HG02678 (cell line): ENCODE measurements around the gene BIRC7.

ENCODE experiments used
- ATAC-seq: cut with Tn5 transposase; IDR thresholded peaks from one replicate; pipeline ENCODE4 v1.9.1; 2021; ENCODE audit warnings: mild to moderate bottlenecking, moderate library complexity; ENCODE audit not compliant: unreplicated experiment

Gene BIRC7

DNA sequence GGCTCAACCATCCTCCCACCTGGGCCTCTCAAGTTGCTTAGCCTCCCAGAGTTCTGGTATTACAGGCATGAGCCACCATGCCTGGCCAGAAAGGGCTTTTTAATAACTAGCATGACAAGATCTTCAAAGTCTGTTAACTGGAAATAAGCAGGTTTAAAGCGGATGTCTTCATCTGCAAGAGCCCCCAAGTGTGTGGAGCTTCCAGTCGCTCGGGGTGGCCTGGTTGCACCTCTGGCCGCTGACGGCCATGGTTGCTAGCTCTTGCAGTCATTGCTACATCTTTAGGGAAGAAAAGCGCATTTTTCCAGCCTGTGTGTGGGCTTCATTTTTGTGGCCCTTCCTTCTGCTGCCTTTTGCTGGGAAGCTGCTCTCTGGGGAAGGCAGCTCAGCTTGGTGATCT is 44.7 kb downstream of the BIRC7 start:
- no peak for ATAC-seq

DNA sequence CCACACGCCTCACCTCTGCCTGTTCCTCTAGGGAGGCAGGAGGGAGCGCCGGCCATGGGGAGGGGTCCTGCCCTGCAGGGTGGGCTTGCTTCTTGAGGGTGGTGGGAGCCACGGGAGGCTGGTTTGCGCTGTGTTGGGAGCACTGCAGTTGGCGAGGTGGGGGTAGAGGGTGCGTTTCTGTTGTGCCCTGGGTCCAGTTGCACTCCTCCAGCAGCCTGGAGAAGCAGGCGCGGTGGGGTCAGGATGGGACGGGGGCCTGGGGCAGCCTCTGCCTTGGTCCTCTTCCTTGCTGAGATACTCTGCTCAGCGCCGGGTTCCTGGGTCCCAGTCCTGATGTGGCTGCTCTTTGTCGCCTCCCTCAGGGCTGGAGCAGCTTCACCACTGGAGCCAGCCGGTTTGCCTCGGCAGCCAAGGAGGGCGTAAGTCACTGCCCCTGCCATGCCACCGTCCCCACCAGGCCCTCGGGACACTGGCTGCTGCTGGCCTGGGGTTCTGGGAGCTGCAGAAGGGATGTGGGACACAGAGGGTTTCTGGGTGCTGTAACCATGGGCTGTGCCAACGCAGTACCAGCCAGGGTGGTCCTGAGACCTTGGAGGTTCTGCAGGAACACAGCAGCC is 45.3 kb downstream of the BIRC7 start:
- no peak for ATAC-seq

DNA sequence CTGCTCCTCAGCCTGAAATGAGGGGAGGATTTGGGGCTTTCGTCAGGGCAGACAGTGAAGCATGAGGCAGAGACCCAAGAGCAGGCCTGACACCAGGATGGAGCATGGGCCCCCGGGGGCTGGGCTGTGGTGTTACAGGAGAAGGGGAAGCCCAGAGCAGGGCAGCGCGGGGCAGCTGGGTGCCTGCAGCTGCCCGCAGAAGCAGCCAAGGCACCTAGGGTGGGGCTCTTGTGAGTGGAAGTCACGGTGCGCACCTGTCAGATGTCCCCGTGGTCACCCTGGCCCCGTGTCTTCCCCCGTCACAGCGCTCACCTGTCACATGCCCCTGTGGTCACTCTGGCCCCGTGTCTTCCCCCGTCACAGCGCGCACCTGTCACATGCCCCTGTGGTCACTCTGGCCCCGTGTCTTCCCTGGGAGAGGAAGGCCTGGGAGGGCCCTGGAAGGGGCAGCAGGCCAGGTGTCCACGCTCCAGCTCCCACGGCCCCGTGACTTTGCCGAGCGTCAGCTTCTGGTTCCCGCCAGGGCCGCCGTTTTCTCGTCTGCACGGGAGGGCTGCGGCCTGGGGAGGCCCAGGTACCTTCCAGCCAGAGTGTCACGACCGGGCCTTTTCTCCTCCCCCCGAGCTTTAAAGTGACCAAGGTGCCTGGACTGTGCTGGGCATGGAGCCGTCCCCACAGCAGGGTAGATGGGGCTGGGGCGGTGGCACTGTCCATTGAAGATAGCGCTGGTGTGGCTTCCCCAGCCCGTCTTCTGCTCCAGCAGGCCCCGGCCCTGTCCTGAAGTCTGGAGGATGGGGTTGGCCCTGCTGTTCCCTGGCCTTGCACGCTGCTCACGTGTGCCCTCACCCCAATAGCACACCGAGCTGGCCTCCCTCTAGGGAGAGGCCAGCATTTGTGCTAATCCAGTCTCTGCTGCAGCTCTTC is 46.3 kb downstream of the BIRC7 start:
- ATAC-seq: no peak

DNA sequence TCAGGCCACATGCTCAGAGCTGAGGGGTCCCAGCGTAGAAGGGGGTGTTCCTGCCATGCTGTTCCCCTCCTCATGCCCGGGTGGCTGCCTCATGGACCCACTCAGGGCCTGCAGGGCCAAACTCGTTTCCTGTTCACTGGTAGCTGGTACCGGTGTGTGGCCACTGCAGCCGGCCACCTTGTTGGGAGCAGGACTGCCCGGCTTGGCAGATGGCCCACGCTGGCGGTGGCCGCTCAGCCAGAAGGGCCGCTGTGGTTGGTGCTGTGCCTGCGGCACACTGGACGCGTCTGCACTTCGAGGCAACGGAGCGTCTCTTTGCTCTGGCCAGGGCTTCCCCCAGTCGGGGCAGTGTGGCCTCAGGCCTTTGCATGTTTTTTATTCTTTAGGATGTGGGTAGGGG is 47.2 kb downstream of the BIRC7 start:
- no peak for ATAC-seq

DNA sequence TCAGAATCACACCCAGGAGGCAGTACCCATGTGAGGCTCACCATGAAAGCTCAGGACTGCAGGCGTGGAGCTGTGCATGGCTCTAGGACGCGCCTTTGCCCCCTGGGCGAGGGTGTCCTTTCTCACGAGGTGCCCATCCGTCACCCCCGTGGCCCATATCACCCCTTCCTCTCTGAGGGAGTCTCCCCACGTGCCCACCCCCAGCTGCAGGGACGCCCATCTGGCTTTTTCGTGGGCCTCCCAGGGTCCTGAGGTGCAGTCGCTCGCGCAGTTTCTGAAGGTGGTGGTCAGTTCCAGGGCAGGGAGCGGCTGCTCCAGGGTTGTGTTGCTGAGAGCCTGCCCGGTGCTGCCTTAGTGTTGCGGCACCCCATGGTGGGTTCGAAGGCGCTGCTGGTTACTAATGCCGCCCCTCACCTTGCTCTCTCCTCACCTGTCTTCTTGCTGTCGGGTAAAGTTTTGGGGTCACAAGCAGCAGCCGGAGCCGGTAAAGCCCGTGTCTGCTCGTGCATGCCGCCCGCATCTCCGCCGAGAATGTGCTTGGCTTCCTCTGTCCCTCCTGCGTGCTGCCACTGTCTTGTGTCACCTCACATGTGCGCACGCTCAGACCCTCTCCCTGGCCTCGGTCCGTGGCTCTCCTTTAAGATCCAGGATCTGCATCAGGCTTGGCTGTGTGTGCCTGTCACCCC is 47.8 kb downstream of the BIRC7 start:
- no peak for ATAC-seq

DNA sequence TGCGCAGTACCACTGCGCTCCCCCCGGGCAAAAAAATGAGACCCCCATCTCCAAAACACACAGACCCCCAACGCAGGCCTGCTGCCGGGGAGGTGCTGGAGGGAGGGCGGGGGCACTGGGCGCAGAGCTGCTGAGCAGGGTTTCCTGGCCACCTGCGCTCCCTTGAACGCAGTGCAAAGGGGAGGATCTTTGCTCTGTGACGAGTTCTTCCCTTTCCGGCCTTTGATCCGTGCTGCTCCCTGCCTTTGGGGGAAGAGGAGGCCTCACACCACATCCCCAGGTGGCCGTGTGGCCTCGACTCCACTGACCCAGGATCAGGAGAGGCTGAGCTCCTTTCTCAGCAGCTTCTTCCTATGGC is 48.4 kb downstream of the BIRC7 start:
- ATAC-seq: no peak

DNA sequence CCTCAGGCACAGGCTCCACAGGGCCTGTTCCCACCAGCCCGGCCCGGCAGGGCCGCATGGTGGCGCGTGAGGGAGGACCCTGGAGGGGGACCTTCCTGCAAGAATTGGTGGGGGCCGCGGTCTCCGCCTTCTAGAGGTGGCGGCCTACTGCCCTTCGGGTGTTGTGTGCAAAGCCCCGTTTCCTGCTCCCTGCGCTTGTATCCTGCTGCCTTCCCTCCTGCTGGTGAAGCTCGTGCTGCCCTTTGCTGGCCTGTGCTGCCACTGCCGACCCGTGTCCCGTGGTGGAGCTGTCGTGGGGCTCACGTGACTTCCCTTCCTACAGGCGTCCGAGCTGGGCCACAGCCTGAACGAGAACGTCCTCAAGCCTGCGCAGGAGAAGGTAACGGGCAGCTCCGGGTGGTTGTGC is 48.8 kb downstream of the BIRC7 start:
- no peak for ATAC-seq

DNA sequence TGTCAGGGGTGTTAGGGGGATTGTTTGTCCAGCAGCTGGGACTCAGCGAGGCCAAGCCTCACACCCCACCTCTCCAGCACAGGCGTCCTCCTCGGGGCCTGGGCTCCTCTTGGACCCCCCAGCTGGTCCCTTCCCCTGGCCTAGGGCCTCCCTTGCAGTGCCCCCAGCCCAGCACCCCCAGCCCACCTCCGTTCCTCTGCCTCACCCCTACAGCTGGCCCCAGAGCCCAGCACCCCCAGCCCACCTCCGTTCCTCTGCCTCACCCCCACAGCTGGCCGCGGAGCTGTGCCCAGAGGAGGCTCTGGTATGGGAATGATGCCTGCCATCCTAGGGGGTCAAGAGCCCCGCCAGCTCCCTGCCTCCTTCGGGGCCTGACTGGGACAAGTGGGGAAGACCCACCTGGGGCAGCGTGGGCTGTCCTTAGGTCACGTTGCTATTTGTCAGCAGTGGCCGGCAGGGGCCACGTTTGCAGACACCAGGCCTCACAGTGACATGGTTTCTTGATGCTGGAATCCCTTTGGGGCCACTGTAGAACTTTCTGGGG is 49.3 kb downstream of the BIRC7 start:
- no peak for ATAC-seq

DNA sequence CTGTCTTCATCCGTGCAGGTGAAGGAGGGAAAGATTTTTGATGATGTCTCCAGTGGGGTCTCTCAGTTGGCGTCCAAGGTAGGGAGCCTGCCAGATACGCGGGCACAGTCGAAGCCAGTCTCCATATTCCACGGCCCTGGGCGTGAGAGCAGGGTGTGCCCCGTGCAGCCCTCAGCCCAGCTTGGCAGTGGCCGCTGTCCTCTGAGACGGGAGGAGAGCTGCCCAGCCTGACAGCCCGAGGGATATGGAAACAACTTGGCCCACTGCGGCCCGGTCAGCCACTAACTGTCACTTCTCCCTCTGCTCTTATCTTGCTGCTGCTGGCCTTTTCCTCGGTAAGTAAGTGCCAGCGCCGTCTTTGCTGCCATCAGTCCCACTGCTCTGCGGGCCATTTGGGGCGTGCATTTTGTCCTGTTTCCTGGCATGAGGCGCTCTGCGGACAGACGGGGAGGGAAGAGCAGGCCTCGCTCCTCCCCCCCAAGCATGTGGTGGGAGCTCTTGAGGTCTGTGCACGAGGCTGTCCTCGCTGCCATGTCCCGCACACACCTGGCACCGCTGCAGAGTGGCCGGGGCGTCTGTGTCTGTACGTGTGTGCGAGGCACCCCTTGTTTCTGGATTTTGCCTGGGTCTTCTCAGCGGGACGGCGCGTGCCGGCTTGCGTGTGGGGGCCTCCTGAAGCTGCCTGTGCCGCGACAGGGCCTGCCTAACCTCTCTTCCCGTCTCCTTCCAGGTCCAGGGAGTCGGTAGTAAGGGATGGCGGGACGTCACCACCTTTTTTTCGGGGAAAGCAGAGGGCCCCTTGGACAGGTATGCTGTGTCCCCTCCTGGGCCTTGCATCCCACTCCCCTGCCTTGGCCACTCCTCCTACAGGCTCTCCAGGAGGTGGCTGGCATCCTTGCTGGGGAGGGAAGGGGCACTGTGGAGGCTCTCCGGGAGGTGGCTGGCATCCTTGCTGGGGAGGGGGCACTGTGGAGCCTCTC is 50.2 kb downstream of the BIRC7 start:
- ATAC-seq: no peak

DNA sequence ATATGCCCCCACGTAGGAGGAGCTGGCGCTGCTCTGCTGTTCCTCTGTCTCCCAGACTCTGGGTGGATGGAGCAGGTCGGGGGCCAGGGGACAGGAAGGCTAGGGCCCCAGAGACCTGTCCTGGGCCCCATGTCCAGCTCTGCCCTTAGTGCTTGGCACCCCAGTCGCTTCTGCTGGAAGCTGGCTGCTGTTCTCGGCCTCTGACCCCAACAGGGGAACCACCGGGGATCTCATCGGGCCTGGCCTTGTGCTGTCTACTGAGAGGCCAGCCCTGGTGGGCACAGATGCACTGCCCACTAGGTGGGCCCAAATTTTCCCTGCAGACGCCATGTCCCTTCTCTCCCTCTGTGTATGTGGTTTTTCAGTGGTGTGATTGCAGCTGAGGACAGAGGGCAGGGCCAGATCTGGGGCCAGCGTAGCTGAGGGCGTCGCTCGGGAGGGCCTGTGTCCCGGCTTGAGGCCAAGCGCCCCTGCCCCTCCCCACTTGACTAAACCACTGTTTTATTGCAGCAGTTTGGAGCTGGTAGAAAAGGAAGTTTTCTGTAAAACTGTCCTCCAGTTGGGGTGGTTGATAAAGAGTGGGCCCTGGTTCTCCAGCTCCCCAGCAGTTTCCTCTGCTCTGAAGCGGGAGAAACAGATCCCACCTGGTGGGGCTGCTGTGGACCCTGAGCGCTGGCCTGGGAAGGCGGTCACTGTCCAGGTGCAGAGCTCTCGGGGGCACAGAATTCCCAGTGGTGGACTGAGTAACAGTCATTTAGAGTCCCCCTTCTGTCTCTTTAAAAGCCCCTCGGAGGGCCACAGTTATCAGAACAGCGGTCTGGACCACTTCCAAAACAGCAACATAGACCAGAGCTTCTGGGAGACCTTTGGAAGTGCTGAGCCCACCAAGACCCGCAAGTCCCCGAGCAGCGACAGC is 51.3 kb downstream of the BIRC7 start:
- ATAC-seq: no peak

DNA sequence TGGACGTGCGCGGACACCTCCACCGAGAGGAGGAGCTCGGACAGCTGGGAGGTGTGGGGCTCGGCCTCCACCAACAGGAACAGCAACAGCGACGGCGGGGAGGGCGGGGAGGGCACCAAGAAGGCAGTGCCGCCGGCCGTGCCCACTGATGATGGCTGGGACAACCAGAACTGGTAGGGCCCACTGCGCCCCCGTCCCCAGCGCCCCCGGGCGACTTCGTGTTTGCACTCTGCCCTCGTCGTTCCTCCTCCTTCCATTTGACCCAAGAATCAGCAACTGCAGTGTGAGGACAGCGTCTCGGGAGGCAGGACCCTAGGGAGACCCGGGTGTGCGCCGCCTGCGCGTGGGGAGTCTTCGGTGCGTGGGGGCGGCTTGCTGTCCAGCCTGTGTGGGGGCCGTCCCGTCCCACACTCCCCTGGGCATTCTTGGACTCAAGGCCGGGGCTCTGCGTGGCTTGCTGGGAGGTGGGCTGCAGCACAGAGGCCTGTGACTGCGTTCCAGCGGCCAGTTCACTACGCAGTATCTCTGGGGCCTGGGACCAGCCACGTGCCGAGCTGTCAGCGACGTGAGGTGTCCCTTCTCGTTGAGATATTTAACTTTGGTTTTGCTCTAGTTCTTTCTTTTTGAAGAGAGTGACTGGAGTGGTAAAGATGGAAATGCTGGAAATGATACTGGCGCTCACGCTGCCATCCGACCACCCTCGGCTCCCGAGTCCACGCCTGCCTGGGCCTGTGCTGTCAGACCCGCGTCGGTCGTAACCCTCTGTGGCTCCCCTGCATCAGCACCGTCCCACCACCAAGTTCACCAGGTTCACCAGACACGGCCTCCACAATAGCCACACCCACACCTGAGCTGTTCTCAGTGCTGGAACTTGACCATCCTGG is 52.2 kb downstream of the BIRC7 start:
- ATAC-seq: no peak

DNA sequence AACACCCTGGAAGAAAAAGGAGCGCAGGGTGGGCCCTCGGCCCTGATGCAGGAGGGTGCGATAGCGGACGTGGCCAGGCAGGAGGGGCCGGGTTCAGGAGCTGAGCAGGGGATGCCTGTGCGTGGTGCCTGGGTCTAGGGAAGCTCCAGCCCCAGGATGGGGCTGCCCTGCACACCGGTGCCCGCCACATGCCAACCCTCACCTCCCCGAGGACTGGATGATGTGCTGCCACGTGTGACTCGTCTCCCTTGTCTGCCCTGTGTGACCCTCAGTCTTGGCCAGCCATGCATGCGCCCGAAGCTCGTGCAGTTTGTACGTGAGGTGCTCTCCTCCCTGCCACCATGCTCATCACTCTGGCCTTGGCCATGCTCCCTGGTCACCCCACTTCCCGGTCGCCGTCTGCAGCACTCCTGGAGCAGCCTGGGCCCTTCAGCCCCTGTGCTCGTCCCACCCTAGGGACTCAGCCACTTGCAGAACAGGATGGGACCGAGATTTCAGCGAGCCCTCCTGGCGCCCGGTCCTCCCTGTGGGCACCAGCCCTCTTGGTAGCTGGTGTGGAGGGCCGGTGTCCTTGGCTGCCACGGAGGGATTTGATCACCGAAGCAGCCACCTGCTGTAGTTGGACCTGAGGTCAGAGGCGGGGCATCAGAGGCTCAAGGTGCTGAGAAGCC is 53.0 kb downstream of the BIRC7 start:
- no peak for ATAC-seq

DNA sequence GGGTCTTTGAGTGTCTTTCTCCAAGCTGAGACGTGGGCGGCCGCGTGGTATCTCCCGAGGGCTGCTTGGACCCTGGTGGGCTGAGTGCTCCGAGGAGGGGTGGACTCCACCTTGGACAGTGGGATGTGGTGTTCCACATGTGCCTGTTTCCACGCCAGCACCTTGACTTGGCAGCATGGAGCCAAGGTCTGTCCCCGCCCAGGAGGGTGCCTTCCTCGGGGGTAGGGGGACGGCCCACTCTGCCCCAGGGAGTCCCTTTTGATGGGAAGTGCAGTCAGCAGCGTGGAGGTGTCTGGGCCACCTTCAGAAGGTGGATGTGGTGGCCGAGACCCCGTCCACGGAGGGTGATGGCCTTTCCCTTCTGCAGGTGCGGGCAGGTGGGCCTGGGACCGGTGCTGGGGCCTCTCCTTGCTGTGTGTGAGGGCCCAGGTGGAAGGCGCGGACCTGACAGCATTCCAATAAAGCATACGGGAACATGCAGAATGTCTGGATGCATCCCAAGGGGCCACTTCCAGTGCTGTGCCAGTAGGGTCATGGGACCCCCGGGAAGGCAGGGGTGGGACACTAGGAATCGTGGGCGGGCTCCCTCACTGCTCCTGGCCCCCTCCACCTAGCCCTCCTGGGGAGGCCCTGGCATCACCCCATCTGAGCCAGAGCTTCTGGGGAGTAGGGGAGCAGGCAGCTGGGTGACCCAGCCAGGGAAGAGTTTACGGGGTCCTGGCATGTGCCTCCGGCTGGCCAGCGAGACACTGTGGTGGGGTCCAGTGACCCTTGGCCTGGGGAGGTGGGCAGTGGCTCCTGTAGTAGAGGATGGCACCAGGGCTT is 53.8 kb downstream of the BIRC7 start:
- no peak for ATAC-seq
